Adrenal gland (tissue), 5 donors: ENCODE results near the gene ARFIP1.

Experiments
- POLR2A ChIP-seq, 2 donors: fragments of 450-650 bp; IDR thresholded peaks; one replicate each; pipeline ENCODE4 v1.6.1; 2017; ENCODE audit warnings: antibody characterized with exemption in 2 of 2, mild to moderate bottlenecking in 2 of 2, moderate library complexity in 1 of 2
- TF ChIP-seq, protein P1 (sequence below), 6 experiments: fragments of 450-650 bp in 4 of 6; fragments of 200-600 bp in 2 of 6; sonication (generic) in 1 of 6; IDR thresholded peaks; 1 replicate in 5 of 6; 2 replicates in 1 of 6; pipeline versions ENCODE4 v1.5.1 to v1.8.0; 2016 to 2021; ENCODE audit warnings: antibody characterized with exemption in 6 of 6, mild to moderate bottlenecking in 2 of 6, moderate library complexity in 1 of 6
- donor health status: DM: no; HTN: no; CAD: no.

GRCh38 chr4:152805818-152806217 is 26.1 kb downstream of the ARFIP1 start:
- no peak for TF ChIP-seq POLR2A (IDR thresholded peaks at IDR 0.05)
- TF ChIP-seq, protein P1, sequence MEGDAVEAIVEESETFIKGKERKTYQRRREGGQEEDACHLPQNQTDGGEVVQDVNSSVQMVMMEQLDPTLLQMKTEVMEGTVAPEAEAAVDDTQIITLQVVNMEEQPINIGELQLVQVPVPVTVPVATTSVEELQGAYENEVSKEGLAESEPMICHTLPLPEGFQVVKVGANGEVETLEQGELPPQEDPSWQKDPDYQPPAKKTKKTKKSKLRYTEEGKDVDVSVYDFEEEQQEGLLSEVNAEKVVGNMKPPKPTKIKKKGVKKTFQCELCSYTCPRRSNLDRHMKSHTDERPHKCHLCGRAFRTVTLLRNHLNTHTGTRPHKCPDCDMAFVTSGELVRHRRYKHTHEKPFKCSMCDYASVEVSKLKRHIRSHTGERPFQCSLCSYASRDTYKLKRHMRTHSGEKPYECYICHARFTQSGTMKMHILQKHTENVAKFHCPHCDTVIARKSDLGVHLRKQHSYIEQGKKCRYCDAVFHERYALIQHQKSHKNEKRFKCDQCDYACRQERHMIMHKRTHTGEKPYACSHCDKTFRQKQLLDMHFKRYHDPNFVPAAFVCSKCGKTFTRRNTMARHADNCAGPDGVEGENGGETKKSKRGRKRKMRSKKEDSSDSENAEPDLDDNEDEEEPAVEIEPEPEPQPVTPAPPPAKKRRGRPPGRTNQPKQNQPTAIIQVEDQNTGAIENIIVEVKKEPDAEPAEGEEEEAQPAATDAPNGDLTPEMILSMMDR (IDR thresholded peaks at IDR 0.05), result no peak
